Colon (tissue), 2 donors: ENCODE measurements around the gene POLRMT.
"Not testable (repeated sequence)": the region's sequence is repeated elsewhere in the genome, so short reads cannot be mapped to it uniquely, and the experiment has no call there.

Experiments
- FAIRE-seq: peaks from 2 replicates; lab custom pipeline; 2012; peaks lifted over from hg19 to GRCh38; lab: Jason Lieb, UNC
- donor health status: control.
- donor health status: control.

POLRMT gene

DNA sequence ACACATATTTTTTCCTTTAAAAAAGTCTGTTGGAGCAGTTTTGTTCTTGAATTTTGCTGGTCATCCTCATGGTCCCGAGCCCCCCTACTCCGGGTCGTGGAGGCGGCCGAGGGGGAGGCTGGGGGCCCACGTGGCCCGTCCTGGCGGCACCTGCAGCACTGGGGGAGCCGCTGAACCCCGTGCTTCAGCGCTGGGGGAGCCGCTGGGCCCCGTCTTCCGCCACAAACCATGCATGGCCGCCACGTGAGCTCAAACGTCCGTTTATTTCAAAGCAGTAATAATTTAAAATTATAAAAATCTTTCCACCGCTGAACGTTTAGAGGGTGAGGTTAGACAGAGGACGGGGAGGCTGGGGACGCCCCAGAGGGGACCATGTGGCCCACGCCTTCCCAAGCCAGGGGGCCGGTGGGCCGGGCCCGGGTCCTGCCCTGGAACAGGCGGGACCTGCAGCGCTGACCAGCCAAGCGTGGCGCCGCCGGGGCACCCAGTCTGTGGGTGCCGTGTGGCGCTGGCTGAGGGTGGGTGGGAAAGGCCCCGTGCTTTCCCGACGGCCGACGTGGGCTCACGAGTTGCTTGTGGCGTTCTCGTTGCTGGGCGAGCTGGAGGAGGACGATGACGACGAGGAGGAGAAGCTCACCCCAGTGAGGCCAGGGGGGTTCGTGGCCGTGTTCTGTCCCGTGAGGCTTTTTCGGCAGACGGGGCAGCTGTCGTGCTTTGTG, 14.4 kb upstream of the POLRMT start:
- no peak for FAIRE-seq

DNA sequence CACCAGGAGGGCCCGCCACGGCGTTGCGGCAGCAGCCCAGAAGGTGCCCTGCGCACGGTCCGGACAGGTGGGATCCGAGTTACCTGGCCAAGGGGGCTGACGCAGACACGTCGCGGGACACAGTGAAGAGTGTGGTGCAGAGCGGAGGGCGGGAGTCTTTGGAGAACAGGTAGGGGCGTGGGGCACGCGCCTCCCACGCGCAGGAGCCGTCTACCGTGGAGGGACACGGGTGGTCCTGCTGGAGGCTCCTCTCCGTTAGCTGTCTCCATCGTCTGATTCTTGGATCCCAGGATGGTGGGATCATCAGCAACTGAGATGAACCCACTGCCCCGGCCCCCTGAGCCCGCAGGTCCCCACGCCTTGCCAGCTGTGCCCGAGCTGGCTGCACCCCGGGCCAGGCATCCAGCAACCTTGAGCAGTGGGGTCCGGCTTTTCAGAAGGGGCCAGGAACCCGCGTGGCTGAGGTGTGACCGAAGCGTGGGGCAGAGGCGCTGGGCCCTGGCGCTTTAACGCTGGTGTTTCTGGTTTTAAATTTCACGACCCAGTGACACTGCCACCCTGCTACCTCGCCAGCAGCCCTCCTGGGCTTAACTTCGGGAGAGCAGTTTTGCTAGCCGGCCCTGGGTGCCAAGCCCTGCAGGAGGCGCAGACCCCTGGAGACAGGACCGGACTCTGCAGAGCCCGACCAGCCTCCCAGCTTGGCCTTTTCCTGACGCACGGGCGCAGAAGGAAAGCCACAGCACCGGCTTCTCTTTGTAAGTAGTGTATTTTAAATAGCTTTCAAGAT, 13.6 kb upstream of the POLRMT start:
- no peak for FAIRE-seq

DNA sequence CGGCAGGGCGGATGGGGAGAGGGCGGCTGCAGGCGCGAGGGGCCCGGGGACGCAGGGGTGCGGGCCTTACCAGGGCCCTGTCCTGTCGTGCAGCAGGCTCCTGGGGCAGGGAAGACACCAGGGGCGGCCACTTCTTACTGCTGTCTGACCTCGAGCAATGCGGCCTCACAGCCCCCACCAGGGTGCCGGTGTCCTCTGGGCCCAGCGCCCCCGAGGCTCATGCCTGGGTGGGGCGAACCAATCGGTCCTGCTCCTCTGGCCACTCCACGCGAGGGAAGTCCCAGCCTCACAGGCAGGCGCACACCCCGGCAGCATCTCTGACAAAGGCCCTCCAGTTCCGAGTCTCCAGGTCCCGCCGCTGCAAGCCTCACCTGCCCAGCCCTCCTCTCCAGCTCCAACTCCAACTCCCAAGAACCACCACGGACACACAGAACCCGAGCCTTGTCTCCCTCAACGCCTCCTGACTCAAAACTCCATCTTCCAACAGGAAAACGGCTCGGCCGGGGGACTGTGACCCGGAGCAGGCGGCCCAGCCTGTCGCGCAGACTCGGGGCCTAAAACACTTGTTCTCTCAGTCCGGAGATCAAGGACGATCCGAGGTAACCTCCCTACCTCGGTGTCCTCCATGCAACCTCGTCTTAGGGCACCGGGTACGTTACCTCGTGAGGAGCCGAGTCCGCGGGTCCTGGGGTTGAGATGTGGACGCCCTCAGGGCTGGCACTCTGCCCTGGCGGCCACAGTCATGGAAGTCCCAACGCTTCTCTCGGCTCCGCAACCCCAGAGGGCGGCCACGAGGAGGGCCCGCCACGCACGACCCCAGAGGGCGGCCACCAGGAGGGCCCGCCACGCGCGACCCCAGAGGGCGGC, 12.8 kb upstream of the POLRMT start:
- no peak for FAIRE-seq

DNA sequence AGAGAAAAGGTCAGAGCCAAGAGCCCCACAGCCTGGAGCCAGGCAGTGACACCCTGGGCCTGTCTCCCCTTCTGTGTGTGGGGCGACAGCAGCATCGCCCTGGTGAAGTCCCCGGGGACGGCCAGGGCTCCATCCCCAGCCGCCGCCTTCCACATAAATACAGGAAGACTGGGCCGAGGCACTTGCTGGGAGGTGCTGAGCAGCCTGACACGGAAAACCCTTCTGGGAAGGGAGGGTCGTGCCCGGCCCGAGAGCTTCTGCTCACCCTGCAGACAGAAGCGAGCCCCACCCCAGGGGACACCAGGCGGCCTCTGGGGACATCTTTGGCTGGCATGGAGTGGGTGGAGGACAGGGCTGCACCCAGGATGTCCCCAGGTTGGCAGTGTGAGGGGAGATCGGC, 11.5 kb upstream of the POLRMT start:
- FAIRE-seq = no peak

DNA sequence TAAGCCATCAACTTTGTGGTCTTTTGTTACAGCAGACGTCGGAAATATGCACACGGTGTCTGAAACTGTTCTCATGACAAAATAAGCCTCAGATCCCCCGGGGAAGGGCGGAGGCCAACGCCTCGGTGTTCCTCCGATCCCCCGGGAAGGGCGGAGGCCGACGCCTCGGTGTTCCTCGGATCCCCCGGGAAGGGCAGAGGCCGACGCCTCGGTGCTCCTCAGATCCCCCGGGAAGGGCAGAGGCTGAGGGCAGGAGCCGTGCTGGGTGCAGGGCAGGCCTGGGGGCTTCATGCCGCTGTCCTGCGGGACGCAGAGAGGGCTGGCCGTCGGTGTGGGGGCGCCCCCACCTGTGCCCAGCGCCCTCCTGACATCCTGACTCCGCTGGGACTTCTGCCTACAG, 11.0 kb upstream of the POLRMT start:
- FAIRE-seq = no peak

DNA sequence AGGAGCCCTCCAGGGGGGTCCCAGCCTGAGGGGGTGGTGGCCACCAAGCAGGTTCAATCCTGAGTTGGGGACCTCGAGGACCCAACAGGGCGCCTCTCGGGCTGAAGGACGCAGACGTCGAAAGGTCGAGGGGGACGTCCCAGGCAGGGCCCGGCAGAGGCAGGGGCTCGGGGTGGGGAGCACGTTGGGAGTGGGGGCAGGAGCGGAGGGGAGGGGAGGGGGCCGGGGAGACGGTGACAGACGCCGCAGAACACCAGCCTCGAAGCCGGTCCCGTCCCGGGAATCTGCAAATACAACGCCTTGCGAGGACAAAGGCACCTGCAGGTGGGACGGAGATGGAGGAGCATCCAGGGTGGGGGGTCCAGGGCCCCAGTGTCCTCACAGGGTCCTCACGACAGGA, 10.4 kb upstream of the POLRMT start:
- no peak for FAIRE-seq

DNA sequence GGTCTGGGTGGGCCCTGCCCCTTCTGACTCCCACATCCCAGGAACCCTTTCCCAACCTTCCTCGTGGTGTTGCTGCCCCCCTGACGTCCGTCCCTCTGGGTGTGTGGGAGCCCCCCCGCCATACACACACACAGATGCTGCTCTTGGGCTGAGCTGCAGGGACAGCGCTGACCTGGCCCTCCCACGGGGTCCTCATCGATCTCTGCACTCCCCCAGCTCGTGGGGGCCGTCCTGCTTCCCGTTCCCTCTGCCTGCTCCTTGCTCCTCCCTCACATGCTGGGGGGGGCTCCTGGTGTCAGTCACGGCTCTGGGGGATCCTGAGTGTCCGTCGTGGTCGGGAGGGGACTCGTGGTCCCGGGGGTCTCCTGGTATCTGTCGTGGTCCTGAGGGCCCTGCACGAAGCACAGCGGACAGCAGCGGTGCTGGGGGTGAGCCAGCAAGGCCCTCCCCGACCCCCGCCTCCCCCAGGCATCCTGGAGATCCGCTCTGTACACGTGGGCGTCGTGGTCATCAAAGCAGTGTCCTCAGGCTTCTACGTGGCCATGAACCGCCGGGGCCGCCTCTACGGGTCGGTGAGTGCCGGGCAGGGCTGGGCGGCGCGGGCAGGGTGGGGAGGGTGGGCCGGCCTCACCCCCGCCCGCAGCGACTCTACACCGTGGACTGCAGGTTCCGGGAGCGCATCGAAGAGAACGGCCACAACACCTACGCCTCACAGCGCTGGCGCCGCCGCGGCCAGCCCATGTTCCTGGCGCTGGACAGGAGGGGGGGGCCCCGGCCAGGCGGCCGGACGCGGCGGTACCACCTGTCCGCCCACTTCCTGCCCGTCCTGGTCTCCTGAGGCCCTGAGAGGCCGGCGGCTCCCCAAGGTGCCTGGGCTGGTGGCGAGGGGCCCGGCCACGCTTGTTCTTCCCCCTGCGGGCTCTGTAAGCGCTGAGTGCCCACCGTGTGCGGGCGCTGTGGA, 9.7 kb upstream of the POLRMT start:
- no peak for FAIRE-seq

DNA sequence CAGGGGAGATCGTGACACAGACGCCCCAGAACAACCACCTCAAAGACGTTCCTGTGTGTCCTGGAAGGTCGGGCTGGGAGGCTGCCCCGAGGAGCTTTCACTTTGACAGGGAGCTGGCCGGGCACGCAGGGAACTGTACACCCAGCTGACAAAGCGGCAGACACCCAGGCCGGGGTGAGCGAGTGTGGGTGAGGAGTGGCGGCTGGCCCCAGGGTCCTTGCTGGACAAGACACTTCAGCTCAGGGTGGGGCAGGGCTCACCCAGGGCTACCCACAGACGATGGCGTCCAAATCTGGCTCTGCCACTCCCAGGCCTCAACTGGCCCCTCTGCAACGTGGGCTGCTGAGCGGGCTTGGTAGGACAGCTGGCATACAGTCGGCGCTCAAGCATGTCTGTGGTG, 8.4 kb upstream of the POLRMT start:
- FAIRE-seq = no peak

DNA sequence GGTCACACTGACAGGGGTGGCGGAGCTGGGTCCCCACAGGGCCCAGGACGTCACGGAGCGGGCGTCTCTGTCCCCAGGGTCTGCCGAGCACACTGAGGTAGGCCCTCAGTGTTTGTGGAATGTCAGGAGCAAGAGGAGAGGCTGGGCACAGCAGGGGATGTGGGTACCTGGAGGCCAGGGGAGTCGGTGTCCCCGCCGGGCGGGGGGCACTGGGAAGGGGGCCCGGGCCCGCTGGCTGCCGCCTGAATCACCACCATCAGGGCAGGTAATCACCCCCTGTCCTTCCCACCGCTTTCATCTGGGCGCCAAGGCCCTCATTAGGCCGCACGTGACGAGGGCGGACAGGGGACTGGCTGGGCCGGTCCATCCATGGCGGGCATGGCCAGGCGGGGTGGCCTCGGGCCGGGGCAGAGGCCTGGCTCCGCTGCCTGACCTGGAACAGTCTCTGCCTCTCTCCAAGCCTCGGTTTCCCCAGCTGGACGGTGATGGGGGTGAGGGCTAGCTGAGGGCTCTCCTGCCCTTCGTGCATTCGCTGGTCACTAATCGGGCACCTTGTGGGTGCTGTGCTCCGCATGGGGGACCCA, 7.4 kb upstream of the POLRMT start:
- FAIRE-seq = no peak

DNA sequence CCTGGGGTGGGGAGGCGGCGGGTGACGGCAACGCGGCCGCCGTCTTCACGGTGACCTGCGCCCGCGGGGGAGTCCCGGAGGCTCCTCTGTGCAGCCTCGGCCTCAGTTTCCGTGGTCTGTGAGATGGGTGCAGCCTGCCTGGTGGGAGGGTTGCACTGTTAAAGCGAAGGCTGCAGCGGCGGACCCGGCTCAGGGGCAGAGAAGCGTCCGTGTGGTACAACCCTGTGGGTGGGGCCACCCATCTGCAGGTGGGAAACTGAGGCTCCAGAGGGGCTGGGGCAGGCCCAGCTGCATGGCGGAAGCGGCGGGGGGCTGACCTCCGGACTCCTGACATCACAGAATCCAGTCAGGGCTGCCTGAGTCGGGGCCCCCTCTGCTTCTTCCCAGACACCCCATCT, 6.8 kb upstream of the POLRMT start:
- FAIRE-seq = no peak

DNA sequence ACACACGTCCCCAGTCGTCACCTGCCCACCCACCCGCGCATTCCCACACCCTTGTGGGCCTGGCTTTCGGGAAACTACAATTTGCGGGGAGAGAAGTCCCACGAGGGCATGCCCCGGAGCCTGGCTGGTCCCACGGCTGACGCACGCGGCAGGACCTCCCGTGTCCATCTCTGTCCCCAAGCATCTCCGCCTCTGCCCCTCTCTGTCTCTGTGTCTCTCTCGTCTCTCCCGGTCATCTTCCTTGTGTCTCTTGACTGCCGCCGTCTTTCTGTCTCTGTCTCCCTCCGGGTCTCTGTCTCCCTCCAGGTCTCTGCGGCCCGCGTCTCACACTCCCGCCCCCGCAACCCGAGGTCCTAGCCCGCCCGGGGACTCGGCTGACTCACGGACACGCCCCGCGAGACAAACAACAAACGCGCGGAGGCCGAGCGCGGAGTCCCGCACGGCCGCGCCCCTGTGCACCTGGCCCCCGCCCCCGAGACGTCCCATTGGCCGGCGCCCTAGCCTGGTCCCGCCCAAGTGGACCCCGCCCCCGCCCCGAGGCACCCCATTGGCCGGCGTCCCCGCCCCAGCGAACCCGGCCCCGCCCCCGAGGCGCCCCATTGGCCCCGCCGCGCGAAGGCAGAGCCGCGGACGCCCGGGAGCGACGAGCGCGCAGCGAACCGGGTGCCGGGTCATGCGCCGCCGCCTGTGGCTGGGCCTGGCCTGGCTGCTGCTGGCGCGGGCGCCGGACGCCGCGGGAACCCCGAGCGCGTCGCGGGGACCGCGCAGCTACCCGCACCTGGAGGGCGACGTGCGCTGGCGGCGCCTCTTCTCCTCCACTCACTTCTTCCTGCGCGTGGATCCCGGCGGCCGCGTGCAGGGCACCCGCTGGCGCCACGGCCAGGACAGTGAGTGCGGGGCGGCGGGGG, 6.2 kb upstream of the POLRMT start, which contains the start of gene FGF22:
Gene FGF22, plus strand, starts transcription at position 627 of the 908 bp plus-strand sequence. Its CDS starts 47 bp downstream, at position 674.
- no peak for FAIRE-seq

DNA sequence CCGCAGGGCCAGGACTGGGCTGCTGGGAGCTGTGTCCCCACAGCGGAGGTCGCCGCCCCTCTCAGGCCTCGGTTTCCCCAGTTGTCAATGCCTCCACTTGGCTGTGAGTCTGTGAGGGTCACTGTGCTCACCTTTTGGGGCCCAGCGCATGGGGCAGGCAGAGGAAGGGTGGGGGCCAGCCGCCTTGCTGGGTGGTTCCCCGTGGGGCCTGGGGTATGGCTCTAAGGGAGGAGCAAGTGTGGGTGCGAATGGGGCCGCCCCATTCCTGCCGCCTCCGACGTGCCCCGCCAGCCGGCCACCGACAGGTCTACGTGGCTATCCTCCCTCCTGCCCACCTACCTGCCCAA, 5.5 kb upstream of the POLRMT start:
- FAIRE-seq = no peak

DNA sequence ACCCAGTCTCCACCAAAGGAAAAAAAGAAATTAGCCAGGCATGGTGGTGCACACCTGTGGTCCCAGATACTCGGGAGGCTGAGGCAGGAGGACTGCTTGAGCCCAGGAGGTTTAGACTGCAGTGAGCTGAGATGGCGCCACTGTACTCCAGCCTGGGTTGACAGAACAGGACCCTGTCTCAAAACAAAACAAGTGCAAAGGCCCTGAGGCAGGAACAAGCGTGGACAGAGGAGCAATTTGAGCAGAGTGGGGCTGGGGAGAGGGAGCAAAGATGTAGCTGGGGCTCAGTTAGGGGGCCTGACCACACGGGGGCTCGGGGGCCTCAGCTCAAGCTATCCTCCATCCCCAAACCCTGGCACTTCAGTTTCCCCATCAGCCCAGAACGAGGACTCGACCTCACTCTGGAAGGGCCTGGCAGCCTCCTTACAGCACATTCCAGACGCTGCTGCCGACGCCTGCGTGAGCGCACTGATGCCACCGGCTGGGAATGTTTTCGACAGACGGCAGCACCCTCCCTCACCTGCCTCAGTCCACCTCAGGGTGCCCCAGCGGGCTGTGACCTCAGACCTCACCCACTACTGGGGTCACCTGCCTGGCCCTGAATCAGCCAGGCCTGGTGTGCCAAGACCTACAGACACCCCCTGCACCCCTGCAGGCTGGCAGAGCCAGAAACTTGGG, 1.8 kb upstream of the POLRMT start:
- FAIRE-seq = no peak

DNA sequence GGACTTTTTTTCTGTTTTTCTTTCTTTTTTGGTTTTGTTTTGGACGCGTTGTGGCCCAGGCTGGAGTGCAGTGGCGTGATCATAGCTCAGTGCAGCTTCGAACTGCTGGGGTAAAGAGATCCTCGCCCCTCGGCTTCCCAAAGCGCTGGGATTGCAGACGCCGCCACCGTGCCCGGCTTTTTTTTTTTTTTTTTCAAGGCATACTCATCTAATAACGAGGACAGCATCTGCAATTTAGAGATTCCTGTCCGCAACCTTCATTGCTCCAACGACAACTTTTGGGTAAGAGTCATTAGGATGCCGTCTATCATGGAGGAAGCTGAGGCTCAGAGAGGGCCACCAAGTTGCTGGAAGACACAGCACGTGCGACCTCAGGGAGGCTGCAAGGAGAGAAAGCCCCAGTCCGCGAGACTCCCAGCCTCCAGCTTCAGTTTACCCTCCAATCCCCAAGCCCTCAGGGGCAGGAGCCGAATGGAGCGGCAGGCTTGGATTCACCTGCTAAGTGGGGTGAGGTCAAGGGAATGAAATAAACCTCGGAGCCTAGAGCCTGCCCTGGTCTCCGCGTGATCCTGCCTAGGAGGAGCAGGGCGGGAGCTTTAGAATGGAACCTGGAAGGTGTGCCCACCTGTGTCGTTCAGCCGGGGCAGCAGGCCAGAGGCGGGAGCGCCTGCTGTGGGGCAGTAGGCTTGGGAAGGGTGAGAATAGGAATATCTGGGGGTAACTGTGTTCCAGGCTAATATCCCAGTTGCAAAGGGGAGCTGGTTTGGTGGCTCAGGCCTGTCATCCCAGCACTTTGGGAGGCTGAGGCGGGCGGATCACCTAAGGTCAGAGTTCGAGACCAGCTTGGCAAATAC, 676 bp upstream of the POLRMT start:
- FAIRE-seq = no peak

DNA sequence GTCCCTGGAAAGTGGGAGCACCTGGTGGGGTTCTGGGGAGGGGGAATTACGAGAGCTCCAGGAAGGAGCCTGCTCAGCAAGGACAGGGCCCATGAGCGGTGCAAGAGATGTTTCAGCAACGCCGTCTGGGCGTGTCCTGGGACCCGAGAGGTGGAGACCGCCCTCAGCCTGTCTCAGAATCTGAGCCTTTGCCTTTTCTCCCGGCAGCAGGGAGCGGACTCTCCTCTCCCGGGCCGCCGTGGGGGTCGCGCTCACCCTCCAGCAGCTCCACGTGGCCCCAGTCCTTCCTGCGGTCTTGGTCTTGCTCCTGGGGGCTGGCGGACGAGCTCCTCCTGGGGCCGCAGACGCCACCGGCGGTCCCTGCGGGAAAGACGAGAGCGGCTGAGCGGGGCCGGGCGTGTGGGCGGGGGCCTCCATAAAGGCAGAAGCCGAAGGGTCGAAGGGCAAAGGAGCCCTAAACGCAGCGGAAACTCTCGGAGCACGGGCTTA, 714 bp downstream of the POLRMT start:
- FAIRE-seq = no peak

DNA sequence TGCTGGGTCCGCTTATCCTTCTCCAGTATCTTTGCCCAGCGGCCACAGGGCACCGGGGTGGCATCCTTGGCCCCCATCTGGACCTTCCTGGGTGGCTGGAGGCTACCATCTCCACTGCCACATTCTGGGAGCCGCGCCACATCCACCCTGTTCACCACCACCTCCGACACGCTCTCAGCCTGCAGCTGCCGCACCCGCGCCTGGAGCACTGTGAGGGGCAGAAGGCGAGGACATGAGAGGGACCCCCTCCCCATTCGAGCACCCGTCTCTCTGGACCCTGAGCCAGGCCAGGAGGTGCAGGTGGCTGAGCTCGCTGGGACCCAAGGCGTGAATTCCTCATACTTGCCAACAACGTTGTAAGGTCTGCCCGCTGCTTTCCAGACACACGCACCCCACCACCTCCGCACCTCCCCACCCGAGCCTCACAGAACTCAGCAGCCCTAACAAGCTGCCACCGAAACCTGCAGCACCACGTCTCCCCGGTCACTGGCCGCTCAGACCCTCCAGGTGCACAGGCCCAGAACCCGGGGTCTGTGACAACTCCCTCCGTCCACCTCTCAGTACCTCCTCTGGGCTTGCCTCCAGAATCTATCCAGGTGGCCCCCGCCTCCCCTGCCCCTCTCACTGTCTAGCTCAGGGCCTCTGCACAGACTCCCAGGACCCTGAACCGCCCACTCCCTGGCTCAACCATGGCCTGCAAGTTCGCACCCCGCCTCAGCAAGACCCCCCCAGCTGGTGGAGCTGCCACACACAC, 3.2 kb downstream of the POLRMT start:
- no peak for FAIRE-seq

DNA sequence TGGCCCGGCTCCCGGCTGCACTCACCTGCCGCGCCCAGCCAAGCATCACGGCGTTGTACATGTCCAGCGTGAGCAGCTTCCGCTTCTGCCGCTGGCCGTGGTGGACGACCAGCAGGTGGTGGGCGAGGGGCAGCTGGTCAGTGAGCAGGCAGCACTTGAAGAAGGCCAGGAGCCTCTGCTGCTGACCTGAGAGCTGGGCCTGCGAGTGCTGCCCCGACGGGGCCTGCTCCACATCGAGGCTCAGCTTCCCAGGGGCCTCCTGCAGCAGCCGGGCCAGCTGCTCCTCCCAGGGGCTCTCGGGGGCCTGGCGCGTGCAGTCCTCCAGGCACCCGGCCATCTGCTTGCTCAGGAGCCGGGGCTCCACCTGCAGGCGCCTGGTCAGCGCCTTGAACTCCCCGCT, 3.8 kb downstream of the POLRMT start:
- FAIRE-seq = not testable (repeated sequence)

DNA sequence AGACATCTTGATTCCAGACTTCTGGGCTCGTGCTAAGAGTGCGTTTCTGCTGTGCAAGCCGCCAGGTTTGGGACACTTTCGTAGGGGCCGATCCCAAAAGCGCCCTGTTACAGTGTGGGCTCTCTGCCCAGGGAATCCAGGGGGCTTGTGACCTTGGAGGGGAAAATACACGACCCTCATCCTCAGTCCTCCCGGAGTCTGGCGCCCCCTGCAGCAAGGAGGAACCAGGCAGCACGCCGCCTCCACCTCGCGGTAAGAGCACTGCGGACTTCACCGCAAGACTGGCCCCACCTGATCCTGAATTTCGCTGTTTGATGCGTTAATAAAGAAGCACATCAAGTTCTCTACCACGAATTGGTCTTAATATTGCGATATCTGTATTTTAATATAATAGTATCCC, 5.2 kb downstream of the POLRMT start:
- no peak for FAIRE-seq
